ENCODE results near the gene FAM234A.

FAM234A gene

DNA sequence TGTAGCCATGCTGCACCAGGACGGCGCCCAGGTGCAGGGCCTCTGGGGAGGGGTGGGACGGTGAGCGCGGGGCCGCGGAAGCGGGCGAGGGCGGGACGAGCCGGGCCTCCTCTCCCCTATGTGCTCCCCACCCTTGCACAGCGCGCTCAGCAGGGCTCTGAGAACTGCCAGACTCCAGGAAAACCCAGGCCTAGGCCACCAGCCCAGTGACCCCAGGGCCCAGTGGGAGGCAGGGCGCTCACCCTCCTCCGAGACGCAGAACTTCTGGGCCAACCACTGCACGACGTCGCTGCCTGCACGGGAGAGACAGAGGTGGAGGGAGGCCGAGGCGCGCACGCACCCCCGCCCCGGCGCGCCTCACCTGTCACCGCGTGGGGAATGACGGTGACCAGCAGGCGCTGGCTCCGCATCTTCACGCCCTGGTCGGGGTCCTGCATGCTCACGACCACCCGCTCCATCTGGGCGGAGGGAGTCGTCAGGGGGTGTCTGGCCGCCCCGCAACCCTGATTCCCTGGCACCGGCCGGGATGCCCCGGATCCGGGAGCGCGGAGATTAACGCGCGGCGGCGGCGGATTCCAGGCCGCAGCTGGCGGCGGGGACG is 40.5 kb downstream of the FAM234A start:
- Histone ChIP-seq H3K4me3 (ENCODE audit: low read depth, low read length) (peak overlapping the region; percentile 54), H3K9me3 (ENCODE audit: control insufficient read depth, low read length) (no peaks in the 10 kb centered on the region)

DNA sequence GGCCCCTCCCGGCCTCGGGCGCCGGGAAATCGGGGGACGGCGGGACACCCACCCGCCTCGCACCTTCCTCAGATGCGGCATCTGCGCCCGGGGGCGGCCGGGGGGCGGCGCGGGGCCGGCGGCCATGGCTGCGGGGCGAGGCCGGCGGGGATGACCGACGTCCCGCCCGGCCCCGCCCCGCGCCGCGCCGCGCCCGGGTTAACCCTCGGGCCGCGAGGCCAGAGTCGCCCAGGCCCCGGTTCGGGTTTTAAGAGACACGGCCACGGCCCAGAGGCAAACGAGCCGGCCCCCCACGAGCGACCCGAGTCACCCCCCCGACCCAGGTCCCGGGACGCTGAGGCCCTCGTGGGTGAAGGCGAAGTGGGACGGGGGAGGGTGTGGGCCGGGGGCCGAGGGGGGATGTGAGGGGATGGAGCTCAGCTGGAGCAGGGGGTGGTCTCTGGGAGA is 41.2 kb downstream of the FAM234A start, which contains the start of gene RGS11:
Gene RGS11, minus strand, starts transcription at position 159 of the 447 bp plus-strand sequence. Its CDS starts 33 bp downstream, at position 126.
- no peaks in the 10 kb centered on the region for H3K27me3 ChIP-seq (ENCODE audit: control insufficient read depth, insufficient read depth, low read length)

More for the DNA sequence above, 40.5 kb downstream of the FAM234A start:
- peak overlapping the region; percentile 46 for H3K9ac ChIP-seq
- peak overlapping the region; percentile 83 for H3K4me2 ChIP-seq (ENCODE audit: low read length)
- H3K4me1 ChIP-seq: no peaks in the 10 kb centered on the region
- H3K79me2 ChIP-seq: no peaks in the 10 kb centered on the region
- H2AFZ ChIP-seq: peak overlapping the region; percentile 89
- no peak overlapping the region for H3K27ac ChIP-seq
- H3K27me3 ChIP-seq (ENCODE audit: control insufficient read depth, insufficient read depth, low read length): no peaks in the 10 kb centered on the region
- TF ChIP-seq, protein P1, sequence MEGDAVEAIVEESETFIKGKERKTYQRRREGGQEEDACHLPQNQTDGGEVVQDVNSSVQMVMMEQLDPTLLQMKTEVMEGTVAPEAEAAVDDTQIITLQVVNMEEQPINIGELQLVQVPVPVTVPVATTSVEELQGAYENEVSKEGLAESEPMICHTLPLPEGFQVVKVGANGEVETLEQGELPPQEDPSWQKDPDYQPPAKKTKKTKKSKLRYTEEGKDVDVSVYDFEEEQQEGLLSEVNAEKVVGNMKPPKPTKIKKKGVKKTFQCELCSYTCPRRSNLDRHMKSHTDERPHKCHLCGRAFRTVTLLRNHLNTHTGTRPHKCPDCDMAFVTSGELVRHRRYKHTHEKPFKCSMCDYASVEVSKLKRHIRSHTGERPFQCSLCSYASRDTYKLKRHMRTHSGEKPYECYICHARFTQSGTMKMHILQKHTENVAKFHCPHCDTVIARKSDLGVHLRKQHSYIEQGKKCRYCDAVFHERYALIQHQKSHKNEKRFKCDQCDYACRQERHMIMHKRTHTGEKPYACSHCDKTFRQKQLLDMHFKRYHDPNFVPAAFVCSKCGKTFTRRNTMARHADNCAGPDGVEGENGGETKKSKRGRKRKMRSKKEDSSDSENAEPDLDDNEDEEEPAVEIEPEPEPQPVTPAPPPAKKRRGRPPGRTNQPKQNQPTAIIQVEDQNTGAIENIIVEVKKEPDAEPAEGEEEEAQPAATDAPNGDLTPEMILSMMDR (IDR thresholded peaks at IDR 0.05): no peak
- H3K36me3 ChIP-seq (ENCODE audit: control insufficient read depth, insufficient read depth, low read length): no peaks in the 10 kb centered on the region

DNA sequence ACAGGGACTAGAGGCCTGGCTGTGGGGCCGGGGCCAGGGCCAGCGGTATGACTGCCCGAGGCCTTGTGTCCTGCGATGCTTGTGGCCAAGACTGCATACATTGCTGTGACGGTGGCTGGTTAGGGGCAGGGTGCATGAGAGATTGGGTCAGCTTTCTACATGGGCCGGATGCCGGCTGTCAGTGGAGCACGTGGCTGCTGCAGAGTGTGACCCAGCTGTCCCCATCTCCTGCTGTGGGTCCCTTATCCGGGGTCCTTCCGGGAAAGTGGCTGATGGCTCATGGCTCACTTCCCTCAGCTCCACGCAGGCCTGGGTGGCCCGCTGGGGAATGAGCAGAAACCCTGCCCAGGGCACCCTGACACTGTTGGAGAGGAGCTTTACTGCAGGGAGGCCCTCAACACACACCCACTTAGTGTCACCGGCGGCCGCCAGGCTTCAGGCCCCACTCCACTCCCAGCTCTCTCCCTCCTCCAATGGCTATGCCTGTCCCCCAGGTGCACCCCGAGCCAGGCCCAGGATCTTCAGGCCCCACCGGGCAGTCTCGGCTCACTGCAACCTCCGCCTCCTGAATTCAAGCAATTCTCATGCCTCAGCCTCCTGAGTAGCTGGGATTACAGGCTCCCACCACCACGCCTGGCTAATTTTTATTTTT is 41.9 kb downstream of the FAM234A start:
- H3K4me3 ChIP-seq (ENCODE audit: low read depth, low read length): no peak overlapping the region
- no peaks in the 10 kb centered on the region for H3K27me3 ChIP-seq (ENCODE audit: control insufficient read depth, insufficient read depth, low read length)

More for the DNA sequence above, 41.2 kb downstream of the FAM234A start, which contains the start of gene RGS11:
- peak within 1 kb of the TSS; percentile 54 for H3K4me3 ChIP-seq (ENCODE audit: low read depth, low read length)
- no peaks in the 10 kb centered on the region for H3K9me3 ChIP-seq (ENCODE audit: control insufficient read depth, low read length)
- no peaks in the 10 kb centered on the region for H3K79me2 ChIP-seq
- peak within 1 kb of the TSS; percentile 46 for H3K9ac ChIP-seq
- H2AFZ ChIP-seq: peak within 1 kb of the TSS; percentile 89
- H3K4me2 ChIP-seq (ENCODE audit: low read length): peak within 1 kb of the TSS; percentile 83
- no peaks in the 10 kb centered on the region for H3K36me3 ChIP-seq (ENCODE audit: control insufficient read depth, insufficient read depth, low read length)
- H3K4me1 ChIP-seq: no peaks in the 10 kb centered on the region
- H3K27ac ChIP-seq: no peak within 1 kb of the TSS
- TF ChIP-seq, protein P1 (IDR thresholded peaks at IDR 0.05): no peak

DNA sequence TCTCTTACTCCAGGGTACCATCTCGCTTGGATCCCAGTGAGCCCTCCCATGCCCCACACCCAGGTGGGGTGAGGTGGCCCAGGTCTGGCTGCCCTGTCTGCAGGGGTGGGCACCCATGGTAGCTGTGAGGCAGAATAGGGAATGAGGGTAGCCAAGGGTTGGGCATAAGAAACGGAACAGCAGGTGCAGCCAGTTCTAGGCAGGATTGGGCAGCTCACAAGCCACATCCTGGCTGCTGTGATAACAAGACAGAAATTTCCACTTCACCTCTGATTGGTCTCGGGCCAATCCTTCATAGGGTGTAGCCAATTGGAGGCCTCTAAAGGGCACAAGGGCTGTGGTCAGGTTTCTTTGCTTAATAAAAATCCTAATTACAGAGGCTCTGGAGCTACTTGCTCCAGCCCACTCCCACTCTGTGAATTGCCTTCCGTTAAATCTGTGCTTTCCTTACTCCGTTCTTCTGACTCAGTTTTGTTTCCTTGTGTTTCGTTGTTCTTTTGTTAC is 44.3 kb downstream of the FAM234A start:
- Histone ChIP-seq H3K9me3 (ENCODE audit: control insufficient read depth, low read length) (no peaks in the 10 kb centered on the region), H2AFZ (no peak overlapping the region), H3K4me2 (ENCODE audit: low read length) (no peak overlapping the region), H3K79me2 (no peaks in the 10 kb centered on the region), H3K27me3 (ENCODE audit: control insufficient read depth, insufficient read depth, low read length) (no peaks in the 10 kb centered on the region), H3K27ac (no peak overlapping the region), H3K4me3 (ENCODE audit: low read depth, low read length) (no peak overlapping the region), H3K36me3 (ENCODE audit: control insufficient read depth, insufficient read depth, low read length) (no peaks in the 10 kb centered on the region), H3K4me1 (no peaks in the 10 kb centered on the region), H3K9ac (no peak overlapping the region)
- TF ChIP-seq, protein P1 (IDR thresholded peaks at IDR 0.05): no peak

More for the DNA sequence above, 41.9 kb downstream of the FAM234A start:
- no peaks in the 10 kb centered on the region for H3K36me3 ChIP-seq (ENCODE audit: control insufficient read depth, insufficient read depth, low read length)
- H3K4me2 ChIP-seq (ENCODE audit: low read length): no peak overlapping the region
- no peaks in the 10 kb centered on the region for H3K4me1 ChIP-seq
- no peaks in the 10 kb centered on the region for H3K9me3 ChIP-seq (ENCODE audit: control insufficient read depth, low read length)
- no peak overlapping the region for H2AFZ ChIP-seq
- TF ChIP-seq, protein P1 (IDR thresholded peaks at IDR 0.05): no peak
- no peak overlapping the region for H3K9ac ChIP-seq
- no peak overlapping the region for H3K27ac ChIP-seq
- no peaks in the 10 kb centered on the region for H3K79me2 ChIP-seq
